ENCODE data around the gene ADAMTSL3. TPM values are rescaled to one million over a fixed set of nuclear protein-coding genes. Genes with fewer than 3 reads are reported as not detected.
"Not testable (repeated sequence)": the region's sequence is repeated elsewhere in the genome, so short reads cannot be mapped to it uniquely, and the experiment has no call there.

ADAMTSL3 gene
- polyA plus RNA-seq, 4 donors: 2.7 to 5.4 (median 3.8) TPM

DNA sequence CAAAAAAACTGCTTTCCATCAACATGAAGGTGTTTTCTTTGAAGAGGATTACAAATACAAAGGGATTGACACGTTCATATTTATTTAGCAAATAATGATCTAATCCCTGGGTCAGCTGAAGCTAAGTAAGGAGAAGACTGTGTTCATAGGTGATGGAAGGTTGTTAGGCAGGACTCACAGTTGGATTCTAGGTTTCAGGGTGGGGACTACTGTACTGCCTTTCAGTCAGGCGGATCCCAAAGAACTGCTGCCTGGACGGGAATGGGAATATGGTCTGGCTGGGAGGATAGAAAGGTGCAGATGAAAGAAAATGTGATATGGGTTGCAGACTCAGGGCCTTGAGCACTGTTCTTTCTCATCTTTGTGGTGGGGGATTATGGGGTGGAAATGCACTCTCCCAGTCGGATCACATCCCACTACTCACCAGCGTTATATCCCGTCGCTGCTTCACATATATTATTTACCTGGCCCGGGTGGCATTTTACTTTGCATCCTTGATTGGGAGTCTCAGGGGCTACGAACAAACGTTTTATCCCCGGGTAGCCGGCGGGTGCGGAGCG is 425.5 kb downstream of the ADAMTSL3 start:
- DNase-seq (ENCODE audit: low read depth in 4 of 4, low spot score in 2 of 4): not testable (repeated sequence)

DNA sequence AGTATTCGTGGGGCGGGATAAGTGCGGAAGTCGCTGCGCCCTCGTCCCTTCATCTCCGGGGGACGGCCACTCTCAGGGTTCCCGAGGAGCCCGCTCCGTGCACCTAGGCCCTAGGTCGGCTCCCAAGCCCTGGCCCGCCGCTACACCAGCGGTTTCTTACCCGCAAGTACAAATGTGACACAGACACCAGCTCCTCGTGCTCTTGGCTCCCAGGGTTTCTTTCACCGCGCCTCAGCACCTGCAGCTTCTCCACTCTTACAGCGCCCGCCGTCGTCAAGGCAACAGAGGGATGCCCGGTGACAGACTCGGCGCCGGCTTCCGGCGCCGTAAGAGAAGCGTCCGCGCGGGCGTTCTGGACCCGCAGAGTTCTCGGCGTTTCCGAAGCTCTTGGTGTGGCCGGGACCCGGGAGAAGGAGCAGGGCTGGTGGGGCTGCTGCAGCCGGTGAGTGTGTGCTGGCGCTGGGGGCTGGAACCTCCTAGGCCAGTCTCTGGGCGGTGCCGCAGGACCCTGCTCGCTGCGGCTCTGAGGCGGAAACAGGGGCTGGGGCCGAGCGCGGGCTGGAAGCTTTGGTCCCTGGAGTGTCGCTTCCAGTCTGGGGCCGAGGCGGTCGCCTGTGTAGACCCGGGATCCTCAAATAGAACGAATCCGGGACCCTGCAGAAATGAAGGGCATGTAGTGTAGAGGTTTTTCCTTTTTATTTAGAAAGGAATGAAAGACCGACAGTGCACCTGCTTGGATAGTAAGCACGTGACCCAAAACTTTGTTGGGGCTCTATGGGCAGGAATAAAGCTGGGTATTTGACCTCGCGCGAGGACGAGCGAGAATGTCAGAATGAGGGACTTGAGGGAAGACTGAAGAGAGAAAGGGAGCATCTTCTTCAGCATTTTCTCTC is 426.2 kb downstream of the ADAMTSL3 start:
- peak in 3 of 4 donors; percentile 22 to 32 (median 23) for DNase-seq (ENCODE audit: low read depth in 4 of 4, low spot score in 2 of 4)

DNA sequence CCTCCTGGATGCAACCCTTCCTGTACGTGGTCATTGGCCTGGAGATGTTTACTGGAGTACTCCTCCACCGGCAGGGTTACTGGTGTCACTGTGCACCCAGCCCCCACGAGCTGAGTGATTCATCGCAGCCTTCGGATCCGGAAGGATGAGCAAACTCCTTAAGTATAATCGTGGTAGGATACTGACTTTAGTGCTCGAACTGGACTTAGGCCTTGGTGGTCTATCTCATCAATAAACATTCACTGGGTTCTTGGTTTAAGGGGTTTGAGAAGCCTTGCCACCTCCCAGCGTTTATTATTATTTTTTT is 426.8 kb downstream of the ADAMTSL3 start:
- not testable (repeated sequence) for DNase-seq (ENCODE audit: low read depth in 4 of 4, low spot score in 2 of 4)

DNA sequence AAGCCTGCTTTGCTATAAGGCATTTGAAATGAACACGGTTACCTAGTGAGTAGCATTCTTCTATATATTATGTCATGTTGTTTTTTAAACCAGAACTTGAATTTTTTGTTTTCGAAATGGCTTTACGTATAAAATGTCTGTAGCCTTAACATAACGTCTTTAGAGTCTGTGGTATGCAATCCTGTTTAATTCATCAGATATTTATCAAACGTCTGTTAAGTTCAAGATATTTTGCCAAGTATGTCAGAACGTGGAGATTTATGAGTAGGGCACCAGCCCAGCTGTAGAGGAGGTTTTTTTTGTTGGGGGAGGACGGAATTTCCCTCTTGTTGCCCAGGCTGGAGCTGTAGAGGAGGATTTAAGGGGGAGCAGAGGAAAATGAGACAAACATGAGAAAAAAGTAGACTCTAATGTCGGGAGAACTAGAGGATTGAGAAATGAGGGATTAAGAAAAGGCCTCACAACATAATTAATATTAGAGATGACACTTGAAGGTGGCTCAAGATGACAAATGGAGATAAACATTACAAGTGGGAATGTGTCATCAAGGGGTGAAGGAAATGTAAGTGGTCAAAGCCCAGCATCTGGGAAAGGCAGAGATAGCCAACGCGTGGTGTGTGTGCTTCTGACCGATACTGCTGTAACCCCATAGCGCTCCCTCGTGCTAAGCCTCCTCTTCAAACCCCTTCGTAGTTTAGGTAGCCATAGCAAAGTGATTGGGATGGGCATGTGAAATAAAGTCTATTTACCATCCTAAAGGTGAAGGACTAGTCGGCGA is 427.7 kb downstream of the ADAMTSL3 start:
- DNase-seq (ENCODE audit: low read depth in 4 of 4, low spot score in 2 of 4): no peak

DNA sequence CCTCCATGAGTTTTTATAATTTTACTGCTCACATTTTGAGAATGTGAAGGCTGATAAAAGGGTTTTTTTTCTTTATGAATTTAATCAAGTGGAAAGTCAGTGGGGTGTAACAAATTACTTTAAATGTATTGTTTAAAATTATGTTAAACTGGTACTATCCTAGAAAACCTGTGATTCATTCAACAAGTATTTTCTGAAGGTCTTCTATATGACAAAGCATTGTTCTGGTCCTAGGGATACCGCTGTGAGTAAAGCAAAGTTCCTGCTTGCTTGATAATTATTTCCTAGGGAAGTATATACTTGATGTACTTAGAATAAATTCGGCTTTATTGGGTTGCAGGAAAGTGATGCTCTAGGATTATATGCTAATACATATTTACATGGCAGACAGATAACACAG is 428.8 kb downstream of the ADAMTSL3 start:
- no peak for DNase-seq (ENCODE audit: low read depth in 4 of 4, low spot score in 2 of 4)

DNA sequence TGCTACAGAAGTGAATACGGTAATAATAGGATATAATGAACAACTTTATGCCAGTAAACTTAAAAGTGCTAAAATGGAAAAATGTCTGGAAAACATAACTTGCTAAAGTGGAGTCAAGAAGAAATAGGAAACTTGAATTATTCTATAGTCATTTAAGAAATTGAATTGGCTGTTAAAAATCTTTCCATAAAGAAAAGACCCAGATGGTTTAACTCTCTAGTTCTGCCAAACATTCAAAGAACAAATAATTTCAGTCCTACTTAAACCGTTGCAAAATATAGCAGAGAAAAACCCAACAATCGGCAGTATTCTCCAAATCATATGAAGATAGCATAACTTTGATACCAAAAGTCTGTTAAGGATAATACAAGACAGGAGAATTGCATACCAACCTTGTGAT is 432.1 kb downstream of the ADAMTSL3 start:
- not testable (repeated sequence) for DNase-seq (ENCODE audit: low read depth in 4 of 4, low spot score in 2 of 4)

Other genes starting within 250 kb of the ADAMTSL3 start
- gene SH3GL3, start 206.8 kb upstream of the ADAMTSL3 start, polyA plus RNA-seq (ENCODE audit: insufficient read length in 4 of 4): 10 to 100 TPM in 2 of 4 donors, 1 to 10 TPM in 2; 8.6 to 10.7 (median 10.1) TPM